GM12801 (cell line): Measurements from ENCODE around the gene MAST2.

ENCODE experiments used
- TF ChIP-seq, protein P1 (sequence below): IDR thresholded peaks from one replicate; pipeline ENCODE4 v1.5.1; 2011; ENCODE audit warnings: control low read depth; ENCODE audit not compliant: insufficient read length; ENCODE audit errors: extremely low read depth

MAST2 gene

GRCh38 chr1:45850017-45850416 lies 46.6 kb downstream of the MAST2 start:
- TF ChIP-seq, protein P1, sequence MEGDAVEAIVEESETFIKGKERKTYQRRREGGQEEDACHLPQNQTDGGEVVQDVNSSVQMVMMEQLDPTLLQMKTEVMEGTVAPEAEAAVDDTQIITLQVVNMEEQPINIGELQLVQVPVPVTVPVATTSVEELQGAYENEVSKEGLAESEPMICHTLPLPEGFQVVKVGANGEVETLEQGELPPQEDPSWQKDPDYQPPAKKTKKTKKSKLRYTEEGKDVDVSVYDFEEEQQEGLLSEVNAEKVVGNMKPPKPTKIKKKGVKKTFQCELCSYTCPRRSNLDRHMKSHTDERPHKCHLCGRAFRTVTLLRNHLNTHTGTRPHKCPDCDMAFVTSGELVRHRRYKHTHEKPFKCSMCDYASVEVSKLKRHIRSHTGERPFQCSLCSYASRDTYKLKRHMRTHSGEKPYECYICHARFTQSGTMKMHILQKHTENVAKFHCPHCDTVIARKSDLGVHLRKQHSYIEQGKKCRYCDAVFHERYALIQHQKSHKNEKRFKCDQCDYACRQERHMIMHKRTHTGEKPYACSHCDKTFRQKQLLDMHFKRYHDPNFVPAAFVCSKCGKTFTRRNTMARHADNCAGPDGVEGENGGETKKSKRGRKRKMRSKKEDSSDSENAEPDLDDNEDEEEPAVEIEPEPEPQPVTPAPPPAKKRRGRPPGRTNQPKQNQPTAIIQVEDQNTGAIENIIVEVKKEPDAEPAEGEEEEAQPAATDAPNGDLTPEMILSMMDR: no peak

DNA sequence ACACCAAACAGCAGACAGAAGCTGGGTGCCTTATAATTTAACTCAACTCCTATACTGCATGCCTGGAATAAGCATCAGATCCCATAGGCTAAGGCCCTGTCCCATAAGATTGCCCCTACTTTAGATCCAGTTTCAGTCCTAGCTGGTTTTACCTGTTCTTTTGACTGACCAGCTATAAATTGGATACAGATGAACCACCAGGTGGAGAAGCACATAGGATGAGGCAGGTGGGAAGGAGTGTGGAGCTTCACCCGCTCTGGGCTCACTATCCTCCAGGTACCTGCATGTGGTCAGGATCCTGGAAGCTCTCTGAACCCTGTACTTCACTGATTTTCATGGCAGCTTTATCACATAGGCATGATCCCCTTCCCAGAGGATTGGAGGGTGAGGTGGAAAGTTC lies 51.3 kb downstream of the MAST2 start:
- TF ChIP-seq, protein P1: no peak

- TF ChIP-seq, protein P1: no peak
Observed at GRCh38 chr1:45857101-45857700, 53.8 kb downstream of the MAST2 start.

GRCh38 chr1:45859221-45859620 lies 55.8 kb downstream of the MAST2 start:
- TF ChIP-seq, protein P1: no peak

GRCh38 chr1:45862008-45862407 lies 58.6 kb downstream of the MAST2 start:
- TF ChIP-seq, protein P1: no peak

GRCh38 chr1:45863218-45863617 lies 59.8 kb downstream of the MAST2 start:
- TF ChIP-seq, protein P1: no peak

- TF ChIP-seq, protein P1: no peak
Observed at GRCh38 chr1:45864167-45865106, 61.0 kb downstream of the MAST2 start.
